Fibroblast of lung (primary cell): ENCODE results near the gene ANO6. TPM values are rescaled to one million over a fixed set of nuclear protein-coding genes. Genes with fewer than 3 reads are reported as not detected.
"Not testable (repeated sequence)": the region's sequence is repeated elsewhere in the genome, so short reads cannot be mapped to it uniquely, and the experiment has no call there.

Experiments used
- DNase-seq, 2 donors: peaks; one replicate each; pipeline versions ENCODE4 v3.0.0 to v3.0.0-alpha.2; 2010; ENCODE audit warnings: low read depth in 2 of 2
- H2AFZ ChIP-seq: 2 replicates; pipeline ENCODE4 v1.5.1; 2012; ENCODE audit warnings: low read length, control low read depth, inconsistent platforms
- H3K27ac ChIP-seq: 2 replicates; pipeline ENCODE4 v1.5.1; 2011; ENCODE audit warnings: low read length, control low read depth; ENCODE audit not compliant: insufficient read depth
- H3K27me3 ChIP-seq: 2 replicates; pipeline ENCODE4 v1.5.1; 2011; ENCODE audit warnings: mild to moderate bottlenecking, low read length; ENCODE audit not compliant: control insufficient read depth, insufficient read depth
- H3K36me3 ChIP-seq: 2 replicates; pipeline ENCODE4 v1.5.1; 2011; ENCODE audit warnings: low read length; ENCODE audit not compliant: control insufficient read depth, insufficient read depth
- H3K4me1 ChIP-seq: 2 replicates; pipeline ENCODE4 v1.5.1; 2011; ENCODE audit warnings: low read length; ENCODE audit not compliant: control insufficient read depth, insufficient read depth; ENCODE audit errors: extremely low read depth
- H3K4me2 ChIP-seq: 2 replicates; pipeline ENCODE4 v1.5.1; 2011; ENCODE audit warnings: low read length, control low read depth; ENCODE audit not compliant: insufficient read depth; ENCODE audit errors: extremely low read depth
- H3K4me3 ChIP-seq, 4 experiments: fragments of 200-600 bp in 1 of 4; sonication (generic) in 1 of 4; replicated peaks in 1 of 4; 2 replicates each; pipeline ENCODE4 v1.5.1; 2011 to 2016; ENCODE audit warnings: low read length in 4 of 4, low read depth in 3 of 4, mild to moderate bottlenecking in 3 of 4, control low read depth in 2 of 4, inconsistent platforms in 1 of 4, mixed read lengths in 1 of 4; ENCODE audit not compliant: insufficient read depth in 1 of 4; ENCODE audit errors: control extremely low read depth in 1 of 4
- H3K79me2 ChIP-seq: 2 replicates; pipeline ENCODE4 v1.5.1; 2012; ENCODE audit warnings: mild to moderate bottlenecking, low read length, inconsistent platforms; ENCODE audit not compliant: control insufficient read depth, insufficient read depth
- H3K9ac ChIP-seq: 2 replicates; pipeline ENCODE4 v1.5.1; 2011; ENCODE audit warnings: mild to moderate bottlenecking, low read length, control low read depth; ENCODE audit not compliant: insufficient read depth
- H3K9me3 ChIP-seq: 2 replicates; pipeline ENCODE4 v1.5.1; 2012; ENCODE audit warnings: low read depth, low read length; ENCODE audit not compliant: control insufficient read depth, insufficient read depth
- H4K20me1 ChIP-seq: 2 replicates; pipeline ENCODE4 v1.5.1; 2011; ENCODE audit warnings: low read length; ENCODE audit not compliant: control insufficient read depth, insufficient read depth; ENCODE audit errors: extremely low read depth
- EZH2 ChIP-seq: IDR thresholded peaks from 2 replicates; pipeline ENCODE4 v1.5.1; 2012; ENCODE audit warnings: low read length, control low read depth, mild to moderate bottlenecking; ENCODE audit errors: missing control alignments
- polyA plus RNA-seq, 2 donors: library from polyadenylated mRNA; depleted of rRNA in 1 of 2; stranded (reverse) in 1 of 2; unstranded in 1 of 2; fragments of >200 nt; gene quantifications; 2 replicates each; pipeline ENCODE4 v1.2.1, GENCODE V29; 2011 to 2012; ENCODE audit warnings: missing spikeins in 1 of 2
- total RNA-seq: library from RNA; depleted of rRNA; stranded (reverse); fragments of >200 nt; gene quantifications from 2 replicates; pipeline ENCODE4 v1.2.1, GENCODE V29; 2014
- TF ChIP-seq, protein P1 (sequence below), 2 donors: IDR thresholded peaks in 1 of 2; conservative IDR thresholded peaks in 1 of 2; 1 replicate in 1 of 2; 2 replicates in 1 of 2; pipeline ENCODE4 v1.5.1; 2011 to 2012; ENCODE audit warnings: low read length in 2 of 2, control low read depth in 1 of 2, inconsistent platforms in 1 of 2, low read depth in 1 of 2, mild to moderate bottlenecking in 1 of 2

Gene ANO6
- total and polyA plus RNA-seq, 2 donors (not counting 1 experiment from before 2014, with no cell fraction given) = 59.1 to 69.1 TPM

DNA sequence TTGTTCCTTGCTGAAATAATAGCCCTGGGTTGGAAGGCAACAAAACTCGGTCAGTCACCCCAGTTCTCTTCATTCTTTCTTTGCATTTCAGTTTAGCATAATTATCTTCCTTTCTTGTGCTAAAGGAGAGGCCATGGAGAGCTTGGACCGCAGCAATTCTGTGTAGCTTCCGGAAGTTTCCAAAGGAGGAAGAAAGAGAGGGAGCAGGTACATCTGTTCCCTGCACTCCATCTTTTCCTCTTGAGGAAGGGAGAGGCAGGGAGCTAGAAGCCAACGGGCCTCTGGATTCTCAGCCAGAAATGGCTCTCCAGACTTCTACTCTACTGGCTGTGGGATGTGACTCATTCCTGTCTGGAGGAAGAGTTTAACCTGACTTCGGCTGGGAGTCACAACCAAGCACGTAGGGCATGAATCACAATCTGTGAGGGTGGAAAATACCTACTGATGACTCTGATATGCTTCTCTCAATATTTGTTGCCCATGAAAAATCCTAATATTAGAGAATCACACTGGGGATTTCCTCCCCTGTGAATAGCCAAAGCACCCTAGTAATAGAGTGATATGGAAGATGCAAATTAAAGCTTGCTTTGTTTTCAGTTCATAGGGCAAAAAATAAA lies 17.0 kb downstream of the ANO6 start:
- H3K9ac ChIP-seq = no peak overlapping the region
- no peak overlapping the region for H3K4me3 ChIP-seq
- H3K27me3 ChIP-seq = no peaks in the 10 kb centered on the region
- peak; percentile 92 to 99 for DNase-seq
- peak overlapping the region; percentile 38 for H3K4me2 ChIP-seq
- H3K79me2 ChIP-seq = peaks cover 38% of the 10 kb centered on the region
- H3K9me3 ChIP-seq = no peaks in the 10 kb centered on the region
- peaks cover 35% of the 10 kb centered on the region for H3K4me1 ChIP-seq
- no peaks in the 10 kb centered on the region for H3K36me3 ChIP-seq
- TF ChIP-seq, protein P1, sequence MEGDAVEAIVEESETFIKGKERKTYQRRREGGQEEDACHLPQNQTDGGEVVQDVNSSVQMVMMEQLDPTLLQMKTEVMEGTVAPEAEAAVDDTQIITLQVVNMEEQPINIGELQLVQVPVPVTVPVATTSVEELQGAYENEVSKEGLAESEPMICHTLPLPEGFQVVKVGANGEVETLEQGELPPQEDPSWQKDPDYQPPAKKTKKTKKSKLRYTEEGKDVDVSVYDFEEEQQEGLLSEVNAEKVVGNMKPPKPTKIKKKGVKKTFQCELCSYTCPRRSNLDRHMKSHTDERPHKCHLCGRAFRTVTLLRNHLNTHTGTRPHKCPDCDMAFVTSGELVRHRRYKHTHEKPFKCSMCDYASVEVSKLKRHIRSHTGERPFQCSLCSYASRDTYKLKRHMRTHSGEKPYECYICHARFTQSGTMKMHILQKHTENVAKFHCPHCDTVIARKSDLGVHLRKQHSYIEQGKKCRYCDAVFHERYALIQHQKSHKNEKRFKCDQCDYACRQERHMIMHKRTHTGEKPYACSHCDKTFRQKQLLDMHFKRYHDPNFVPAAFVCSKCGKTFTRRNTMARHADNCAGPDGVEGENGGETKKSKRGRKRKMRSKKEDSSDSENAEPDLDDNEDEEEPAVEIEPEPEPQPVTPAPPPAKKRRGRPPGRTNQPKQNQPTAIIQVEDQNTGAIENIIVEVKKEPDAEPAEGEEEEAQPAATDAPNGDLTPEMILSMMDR (conservative IDR thresholded peaks at IDR 0.05 in 1 of 2, IDR thresholded peaks at IDR 0.05 in 1 of 2; ENCODE audit: low read depth in 1 of 2, low read length in 2 of 2) = no peak
- no peak for TF ChIP-seq EZH2
- H4K20me1 ChIP-seq = no peaks in the 10 kb centered on the region
- H2AFZ ChIP-seq = no peak overlapping the region
- H3K27ac ChIP-seq = peak overlapping the region; percentile 95

DNA sequence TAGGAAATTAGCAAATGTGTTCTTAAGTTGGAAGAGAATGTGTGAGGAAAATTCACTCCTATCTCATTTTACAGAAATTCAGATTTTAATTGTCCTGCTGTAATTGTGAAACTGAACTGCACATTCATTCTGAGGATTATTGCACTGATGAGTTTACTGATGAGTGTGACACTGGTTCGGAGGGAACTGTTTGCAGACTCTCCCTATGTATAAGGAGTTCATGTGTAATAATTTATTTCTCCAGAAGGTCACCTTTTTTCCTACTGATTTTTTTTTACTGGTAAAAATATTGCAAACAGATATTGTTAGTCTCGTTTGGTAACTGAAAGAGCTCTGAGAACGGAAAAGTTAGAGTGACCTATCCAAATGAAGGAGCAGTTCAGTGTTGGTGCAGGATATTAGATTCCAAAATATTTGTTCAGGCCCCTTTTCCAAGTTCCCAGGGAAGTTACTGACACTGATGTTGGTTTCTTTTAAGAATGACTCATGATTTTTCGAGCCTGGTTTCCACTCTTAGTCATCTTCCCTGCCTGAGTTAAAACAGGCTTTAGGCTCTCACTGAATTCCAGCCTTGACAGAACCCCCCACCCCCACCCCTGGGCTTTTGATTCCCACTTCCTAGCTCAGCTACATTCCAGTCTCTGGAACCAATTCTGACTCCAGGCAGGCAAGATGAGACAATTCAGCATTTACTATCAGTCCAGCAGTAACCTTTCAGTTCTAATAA lies 18.4 kb downstream of the ANO6 start:
- Histone ChIP-seq H3K27me3 (no peaks in the 10 kb centered on the region), H3K27ac (peak overlapping the region; percentile 95), H3K4me3 (peak overlapping the region in 2 of 4 experiments; percentile 17 to 31), H3K4me2 (peak overlapping the region; percentile 69), H2AFZ (no peak overlapping the region), H3K9me3 (no peaks in the 10 kb centered on the region), H3K9ac (peak overlapping the region; percentile 51), H3K36me3 (no peaks in the 10 kb centered on the region), H4K20me1 (no peaks in the 10 kb centered on the region), H3K79me2 (peaks cover 29% of the 10 kb centered on the region), H3K4me1 (peaks cover 35% of the 10 kb centered on the region)
- DNase-seq = peak; percentile 96 to 98
- TF ChIP-seq, protein P1 (conservative IDR thresholded peaks at IDR 0.05 in 1 of 2, IDR thresholded peaks at IDR 0.05 in 1 of 2; ENCODE audit: low read depth in 1 of 2, low read length in 2 of 2) = no peak
- TF ChIP-seq EZH2 = no peak

DNA sequence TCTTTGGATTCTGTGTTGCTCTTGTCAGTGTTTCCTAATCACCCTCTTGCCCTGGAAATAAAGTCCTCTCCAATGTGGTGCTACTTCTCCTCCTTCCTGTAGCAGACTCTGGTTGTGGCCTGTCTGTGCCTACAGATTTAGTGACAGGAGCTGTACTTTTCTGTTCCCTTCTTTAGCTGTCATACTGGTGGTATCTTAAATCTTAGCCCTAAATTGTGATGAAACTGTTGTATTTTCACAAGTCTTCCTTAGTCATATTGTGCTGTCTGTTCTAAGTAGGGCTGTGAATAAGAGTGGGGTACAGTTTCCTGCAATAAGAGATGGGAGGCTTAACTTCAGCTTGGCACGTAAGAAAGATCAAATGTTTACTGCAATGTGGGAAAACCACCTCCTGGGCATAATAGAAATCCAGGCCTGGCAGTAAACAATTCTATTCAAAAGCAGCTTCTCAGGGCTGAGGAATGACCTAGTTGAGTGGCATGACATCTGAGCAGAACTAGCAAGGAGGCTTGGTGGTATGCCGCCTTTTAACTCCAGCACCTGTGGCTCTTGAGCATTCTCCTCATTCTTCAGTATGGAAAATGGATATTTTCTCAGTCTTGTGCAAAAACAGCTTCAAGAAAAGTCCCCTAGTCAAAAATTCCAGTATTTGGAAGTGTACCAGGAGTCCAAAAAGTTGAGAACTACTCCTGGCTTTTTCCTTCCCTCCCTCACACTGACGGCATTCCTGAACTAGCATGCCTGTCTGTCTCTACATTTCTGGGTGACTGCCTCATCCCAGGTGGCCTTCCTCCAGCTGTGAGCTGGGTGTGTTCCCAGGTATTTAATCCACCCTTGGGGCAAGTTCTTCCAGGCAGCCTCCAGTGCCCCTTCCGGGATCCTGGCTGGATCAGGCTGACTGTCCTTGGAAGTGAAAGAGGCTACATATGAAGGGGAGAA lies 19.5 kb downstream of the ANO6 start:
- peak overlapping the region in 3 of 4 experiments; percentile 9 to 31 (median 15) for H3K4me3 ChIP-seq
- peaks cover 35% of the 10 kb centered on the region for H3K4me1 ChIP-seq
- H3K27ac ChIP-seq = peak overlapping the region; percentile 95
- DNase-seq = peak; percentile 32 to 87
- H3K4me2 ChIP-seq = peak overlapping the region; percentile 69
- H3K36me3 ChIP-seq = no peaks in the 10 kb centered on the region
- no peak overlapping the region for H2AFZ ChIP-seq
- H3K79me2 ChIP-seq = peaks cover 25% of the 10 kb centered on the region
- peak overlapping the region; percentile 51 for H3K9ac ChIP-seq
- H4K20me1 ChIP-seq = no peaks in the 10 kb centered on the region
- TF ChIP-seq, protein P1 (conservative IDR thresholded peaks at IDR 0.05 in 1 of 2, IDR thresholded peaks at IDR 0.05 in 1 of 2; ENCODE audit: low read depth in 1 of 2, low read length in 2 of 2) = no peak
- TF ChIP-seq EZH2 = no peak
- H3K27me3 ChIP-seq = no peaks in the 10 kb centered on the region
- no peaks in the 10 kb centered on the region for H3K9me3 ChIP-seq

DNA sequence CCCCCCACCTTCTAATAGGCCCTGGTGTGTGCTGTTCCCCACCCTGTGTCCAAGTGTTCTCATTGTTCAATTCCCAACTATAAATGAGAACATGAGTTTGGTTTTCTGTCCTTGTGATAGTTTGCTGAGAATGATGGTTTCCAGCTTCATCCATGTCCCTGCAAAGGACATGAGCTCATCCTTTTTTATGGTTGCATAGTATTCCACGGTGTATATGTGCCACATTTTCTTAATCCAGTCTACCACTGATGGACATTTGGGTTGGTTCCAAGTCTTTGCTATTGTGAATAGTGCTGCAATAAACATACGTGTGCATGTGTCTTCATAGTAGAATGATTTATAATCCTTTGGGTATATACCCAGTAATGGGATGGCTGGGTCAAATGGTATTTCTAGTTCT lies 20.5 kb downstream of the ANO6 start:
- H3K27ac ChIP-seq, H3K4me2 ChIP-seq: not testable (repeated sequence)
- peaks cover 32% of the 10 kb centered on the region for H3K4me1 ChIP-seq

More for the DNA sequence above, 20.5 kb downstream of the ANO6 start:
- not testable (repeated sequence) for H3K4me3 ChIP-seq, H4K20me1 ChIP-seq, H3K9ac ChIP-seq, H2AFZ ChIP-seq, H3K9me3 ChIP-seq, DNase-seq, H3K27me3 ChIP-seq, H3K36me3 ChIP-seq
- peaks cover 25% of the 10 kb centered on the region for H3K79me2 ChIP-seq
